ENCODE data around the gene PANK1.

PANK1 gene

DNA sequence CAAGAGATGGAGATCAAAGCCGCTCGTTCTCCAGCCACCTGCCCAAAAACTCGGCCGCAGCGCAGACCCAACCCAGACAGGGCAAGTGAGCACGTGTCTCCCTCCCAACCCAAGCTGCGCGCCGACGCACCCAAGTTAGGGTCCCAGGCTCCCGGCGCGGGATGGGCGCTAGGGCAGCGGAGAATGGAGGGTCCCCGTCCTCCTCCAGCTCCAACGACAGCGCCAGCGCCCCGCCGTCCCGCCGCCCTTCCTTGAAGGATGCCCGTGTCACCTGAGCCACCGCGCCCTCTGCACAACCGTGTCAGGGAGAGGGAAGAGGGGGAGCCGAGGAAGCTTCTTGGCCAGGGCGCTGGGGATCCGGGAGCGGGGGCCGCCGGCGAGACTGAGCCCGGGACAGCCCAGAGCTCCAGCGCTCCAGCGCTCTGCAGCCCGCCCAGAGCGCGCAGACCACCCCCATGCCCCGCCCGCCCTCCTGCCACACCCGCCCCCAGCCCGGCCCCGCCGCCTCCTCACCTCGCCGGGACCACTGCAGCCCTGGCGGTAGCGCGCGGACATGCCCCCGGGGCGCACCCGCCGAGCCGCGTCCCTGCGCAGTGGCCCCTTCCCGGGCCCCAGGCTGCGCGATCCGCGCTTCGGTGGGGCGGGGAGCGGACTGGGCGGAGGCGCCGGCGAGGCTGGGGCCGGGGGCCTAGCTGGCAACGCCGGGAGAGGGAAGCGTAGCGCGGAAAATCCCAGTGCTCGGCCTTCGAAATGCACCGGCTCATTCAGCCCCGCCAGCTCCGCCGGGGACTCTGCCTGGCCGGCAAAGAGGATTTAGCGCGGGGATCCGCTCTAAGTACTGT, 109.7 kb downstream of the PANK1 start, which contains the start of gene SLC16A12:
Gene SLC16A12 (minus strand): TSS at position 424 of the 842 bp plus-strand sequence. CDS start 73,016 bp downstream, outside the sequence.
- DNase-seq (ENCODE audit: low spot score), result peak; percentile 26

DNA sequence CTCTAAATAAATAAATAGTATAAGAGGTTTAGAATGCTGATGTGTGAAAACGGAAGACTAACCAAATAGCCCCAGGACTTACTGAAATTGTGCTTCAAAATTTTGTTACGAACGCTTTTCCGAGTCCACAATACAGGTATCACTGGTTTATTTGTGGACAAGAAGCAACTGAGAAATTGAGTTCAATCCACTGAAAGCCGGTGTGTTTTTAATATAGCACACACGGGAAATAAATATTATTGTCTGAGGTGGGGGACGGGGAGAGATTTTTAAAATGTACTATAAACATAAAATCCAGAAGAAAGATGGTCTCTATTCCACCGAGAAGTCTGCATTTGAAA, 110.2 kb downstream of the PANK1 start:
- no peak for DNase-seq (ENCODE audit: low spot score)
